Caco-2 (cell line): Measurements from ENCODE around the gene KDM6A. TPM values are rescaled to one million over a fixed set of nuclear protein-coding genes. Genes with fewer than 3 reads are reported as not detected.

Experiments
- BruUV-seq: library from RNA; stranded (reverse); fragments of 400-500 nt; replicated peaks from 2 replicates; lab custom pipeline; 2021; lab: Mats Ljungman, UMichigan
- CTCF ChIA-PET: fragments of 300-600 bp; sonication (Branson Sonifier 250); formaldehyde crosslinking; loops from one replicate; lab custom pipeline; 2022; ENCODE audit warnings: antibody characterized with exemption; lab: Charles Lee
- POLR2A ChIA-PET: fragments of 300-600 bp; sonication (Branson Sonifier 250); formaldehyde crosslinking; loops from one replicate; lab custom pipeline; 2022; ENCODE audit warnings: antibody characterized with exemption; lab: Charles Lee
- DNase-seq, 2 experiments: peaks; one replicate each; pipeline versions ENCODE4 v3.0.0 to v3.0.0-alpha.2; 2020 to 2022
- H3K27me3 ChIP-seq: replicated peaks from 2 replicates; pipeline ENCODE4 v1.6.0; 2011; ENCODE audit warnings: low read length; ENCODE audit not compliant: control insufficient read depth, insufficient read depth
- H3K36me3 ChIP-seq: 2 replicates; pipeline ENCODE4 v1.5.1; 2011; ENCODE audit warnings: low read length; ENCODE audit not compliant: control insufficient read depth, insufficient read depth
- H3K4me1 ChIP-seq: fragments of 250-450 bp; sonication (Bioruptor Pico); 2 replicates; pipeline ENCODE4 v1.5.1; 2020; ENCODE audit warnings: mild to moderate bottlenecking
- H3K4me3 ChIP-seq: 2 replicates; pipeline ENCODE4 v1.5.1; 2011; ENCODE audit warnings: low read depth, mild to moderate bottlenecking, control low read depth, low read length
- H3K9me3 ChIP-seq: fragments of 250-450 bp; sonication (Bioruptor Pico); 2 replicates; pipeline ENCODE4 v1.5.1; 2020; ENCODE audit warnings: mild to moderate bottlenecking, moderate library complexity
- H3K27ac Mint-ChIP-seq: one replicate; pipeline ENCODE4 v1.8.0; 2022; ENCODE audit warnings: mixed read lengths; ENCODE audit not compliant: unreplicated experiment
- H3K27me3 Mint-ChIP-seq: one replicate; pipeline ENCODE4 v1.8.0; 2022; ENCODE audit warnings: mixed read lengths; ENCODE audit not compliant: insufficient read depth, unreplicated experiment
- H3K36me3 Mint-ChIP-seq: one replicate; pipeline ENCODE4 v1.8.0; 2022; ENCODE audit warnings: mild to moderate bottlenecking, mixed read lengths; ENCODE audit not compliant: insufficient read depth, unreplicated experiment
- H3K4me1 Mint-ChIP-seq: one replicate; pipeline ENCODE4 v1.8.0; 2022; ENCODE audit warnings: low read depth, mixed read lengths; ENCODE audit not compliant: unreplicated experiment
- H3K4me3 Mint-ChIP-seq: one replicate; pipeline ENCODE4 v1.8.0; 2022; ENCODE audit warnings: mild to moderate bottlenecking, moderate library complexity, mixed read lengths; ENCODE audit not compliant: unreplicated experiment
- H3K9me3 Mint-ChIP-seq: one replicate; pipeline ENCODE4 v1.8.0; 2022; ENCODE audit warnings: mixed read lengths; ENCODE audit not compliant: unreplicated experiment
- intact Hi-C: fragments of 100-400 bp; cut with micrococcal nuclease; formaldehyde crosslinking; loops from one replicate; pipeline ENCODE4 v1.10.0; 2022; ENCODE audit not compliant: unreplicated experiment
- total RNA-seq: library from RNA; stranded (reverse); gene quantifications from 2 replicates; pipeline ENCODE4 v1.2.3, GENCODE V29; 2022
- TF ChIP-seq, protein P1 (sequence below), 2 experiments: fragments of 200-600 bp in 1 of 2; IDR thresholded peaks; 1 replicate in 1 of 2; 2 replicates in 1 of 2; pipeline versions ENCODE4 v1.5.1 to v1.8.0; 2011 to 2022; ENCODE audit warnings: antibody characterized with exemption in 1 of 2, control low read depth in 1 of 2, inconsistent platforms in 1 of 2, low read depth in 1 of 2, low read length in 1 of 2, mild to moderate bottlenecking in 1 of 2, moderate library complexity in 1 of 2; ENCODE audit not compliant: insufficient read depth in 1 of 2, severe bottlenecking in 1 of 2, unreplicated experiment in 1 of 2

Gene KDM6A
- total RNA-seq, 1 experiment from 2014 or later, result 34.2 TPM

DNA sequence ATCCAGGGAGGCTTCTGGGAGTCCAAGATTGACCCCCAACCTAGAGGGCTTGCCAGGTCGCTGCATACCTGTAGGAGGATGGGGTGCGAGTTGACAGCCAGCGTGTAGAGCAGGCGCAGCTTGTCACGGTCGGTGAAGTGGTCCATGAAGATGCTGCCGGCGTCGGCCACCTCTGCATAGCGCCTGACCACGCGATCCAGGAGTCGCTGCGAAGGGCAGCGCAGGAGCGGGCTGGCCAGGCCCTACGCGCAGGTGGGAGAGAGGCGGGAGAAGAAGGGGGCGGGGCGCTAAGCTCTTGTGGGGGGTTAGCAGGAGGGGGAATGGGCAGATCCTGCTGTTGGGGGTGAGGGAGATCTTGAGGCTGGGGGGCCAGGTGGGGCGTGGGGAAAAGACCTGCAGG is 284.7 kb downstream of the KDM6A start:
- no peaks in the 10 kb centered on the region for H3K9me3 ChIP-seq
- H3K4me1 ChIP-seq, result no peaks in the 10 kb centered on the region
- no peak for DNase-seq
- POLR2A ChIA-PET, result interaction anchor here (0.6 kb wide), 1 partner anchor 354 kb away, joined by 5 read pairs; no protein-coding TSS in a partner anchor
- CTCF ChIA-PET, result no interaction called here
- H3K36me3 ChIP-seq, result no peaks in the 10 kb centered on the region
- no peak overlapping the region for H3K4me3 Mint-ChIP-seq
- no peak overlapping the region for H3K27ac Mint-ChIP-seq
- TF ChIP-seq, protein P1, sequence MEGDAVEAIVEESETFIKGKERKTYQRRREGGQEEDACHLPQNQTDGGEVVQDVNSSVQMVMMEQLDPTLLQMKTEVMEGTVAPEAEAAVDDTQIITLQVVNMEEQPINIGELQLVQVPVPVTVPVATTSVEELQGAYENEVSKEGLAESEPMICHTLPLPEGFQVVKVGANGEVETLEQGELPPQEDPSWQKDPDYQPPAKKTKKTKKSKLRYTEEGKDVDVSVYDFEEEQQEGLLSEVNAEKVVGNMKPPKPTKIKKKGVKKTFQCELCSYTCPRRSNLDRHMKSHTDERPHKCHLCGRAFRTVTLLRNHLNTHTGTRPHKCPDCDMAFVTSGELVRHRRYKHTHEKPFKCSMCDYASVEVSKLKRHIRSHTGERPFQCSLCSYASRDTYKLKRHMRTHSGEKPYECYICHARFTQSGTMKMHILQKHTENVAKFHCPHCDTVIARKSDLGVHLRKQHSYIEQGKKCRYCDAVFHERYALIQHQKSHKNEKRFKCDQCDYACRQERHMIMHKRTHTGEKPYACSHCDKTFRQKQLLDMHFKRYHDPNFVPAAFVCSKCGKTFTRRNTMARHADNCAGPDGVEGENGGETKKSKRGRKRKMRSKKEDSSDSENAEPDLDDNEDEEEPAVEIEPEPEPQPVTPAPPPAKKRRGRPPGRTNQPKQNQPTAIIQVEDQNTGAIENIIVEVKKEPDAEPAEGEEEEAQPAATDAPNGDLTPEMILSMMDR (IDR thresholded peaks at IDR 0.05; ENCODE audit: insufficient read depth in 1 of 2, low read depth in 1 of 2, low read length in 1 of 2, severe bottlenecking in 1 of 2, unreplicated experiment in 1 of 2), result no peak
- intact Hi-C loops, result no loop called here
- no TSS peak for BruUV-seq
- H3K27me3 Mint-ChIP-seq, result no peaks in the 10 kb centered on the region
- H3K9me3 Mint-ChIP-seq, result peaks cover 16% of the 10 kb centered on the region
- no peaks in the 10 kb centered on the region for H3K4me1 Mint-ChIP-seq
- H3K27me3 ChIP-seq, result no peaks in the 10 kb centered on the region
- no peak overlapping the region for H3K4me3 ChIP-seq
- H3K36me3 Mint-ChIP-seq, result no peaks in the 10 kb centered on the region

Other genes with a start within 250 kb of the KDM6A start
- gene DUSP21, start 29.2 kb upstream of the KDM6A start, total RNA-seq, result not detected in 2 replicates